OCI-M2 (cell line): Measurements from ENCODE around the gene TMEM178B.
"Not testable (repeated sequence)": the region's sequence is repeated elsewhere in the genome, so short reads cannot be mapped to it uniquely, and the experiment has no call there.

Experiments
- DNase-seq: peaks from one replicate; lab custom pipeline; 2025; ENCODE audit not compliant: unreplicated experiment; lab: John Stamatoyannopoulos, UW

TMEM178B gene

GRCh38 chr7:141074162-141074991 is 513 bp downstream of the TMEM178B start:
- DNase-seq: no peak

DNA sequence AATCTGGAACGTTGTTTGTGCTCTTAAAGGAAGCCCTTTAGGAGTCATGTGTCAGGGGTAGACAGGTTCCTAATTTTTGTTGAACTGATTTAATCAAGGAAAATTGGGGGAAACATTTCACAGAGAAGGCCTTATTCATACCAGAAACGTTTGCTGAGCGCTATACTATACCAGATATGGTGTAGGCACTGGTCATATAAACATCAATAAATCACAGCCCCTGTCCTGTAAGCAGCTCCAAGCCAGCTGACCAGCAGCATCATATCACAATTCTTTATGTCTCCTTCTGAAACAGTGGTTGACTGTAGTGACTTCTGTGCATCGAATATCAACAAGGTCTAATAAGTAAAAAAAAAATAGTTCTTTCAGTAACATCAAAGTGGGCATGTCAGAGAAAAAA is 1.1 kb downstream of the TMEM178B start:
- DNase-seq: no peak

- no peak for DNase-seq
Observed at GRCh38 chr7:141076377-141076776, 2.5 kb downstream of the TMEM178B start.

DNA sequence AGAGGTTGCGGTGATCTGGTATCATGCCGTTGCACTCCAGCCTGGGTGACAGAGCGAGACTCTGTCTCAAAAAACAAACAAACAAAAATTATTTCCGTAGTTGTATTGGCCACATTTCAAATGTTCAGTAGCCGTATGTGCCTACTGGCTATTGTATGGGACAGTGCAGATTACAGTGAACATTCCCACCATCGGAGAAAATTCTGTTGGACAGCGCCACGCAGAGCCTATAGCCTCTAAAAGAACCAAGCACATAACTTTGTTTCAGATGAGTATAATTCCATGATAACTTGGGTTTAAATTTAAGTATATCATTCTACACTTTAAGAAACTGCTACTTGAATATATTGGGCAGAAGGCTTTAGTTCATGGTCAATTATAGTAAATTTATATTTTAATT is 5.4 kb downstream of the TMEM178B start:
- DNase-seq: no peak

DNA sequence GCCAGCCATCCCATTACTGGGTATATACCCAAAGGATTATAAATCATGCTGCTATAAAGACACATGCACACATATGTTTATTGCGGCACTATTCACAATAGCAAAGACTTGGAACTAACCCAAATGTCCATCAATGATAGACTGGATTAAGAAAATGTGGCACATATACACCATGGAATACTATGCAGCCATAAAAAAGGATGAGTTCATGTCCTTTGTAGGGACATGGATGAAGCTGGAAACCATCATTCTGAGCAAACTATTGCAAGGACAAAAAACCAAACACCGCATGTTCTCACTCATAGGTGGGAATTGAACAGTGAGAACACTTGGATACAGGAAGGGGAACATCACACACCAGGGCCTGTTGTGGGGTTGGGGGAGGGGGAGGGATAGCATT is 15.6 kb downstream of the TMEM178B start:
- DNase-seq: not testable (repeated sequence)

DNA sequence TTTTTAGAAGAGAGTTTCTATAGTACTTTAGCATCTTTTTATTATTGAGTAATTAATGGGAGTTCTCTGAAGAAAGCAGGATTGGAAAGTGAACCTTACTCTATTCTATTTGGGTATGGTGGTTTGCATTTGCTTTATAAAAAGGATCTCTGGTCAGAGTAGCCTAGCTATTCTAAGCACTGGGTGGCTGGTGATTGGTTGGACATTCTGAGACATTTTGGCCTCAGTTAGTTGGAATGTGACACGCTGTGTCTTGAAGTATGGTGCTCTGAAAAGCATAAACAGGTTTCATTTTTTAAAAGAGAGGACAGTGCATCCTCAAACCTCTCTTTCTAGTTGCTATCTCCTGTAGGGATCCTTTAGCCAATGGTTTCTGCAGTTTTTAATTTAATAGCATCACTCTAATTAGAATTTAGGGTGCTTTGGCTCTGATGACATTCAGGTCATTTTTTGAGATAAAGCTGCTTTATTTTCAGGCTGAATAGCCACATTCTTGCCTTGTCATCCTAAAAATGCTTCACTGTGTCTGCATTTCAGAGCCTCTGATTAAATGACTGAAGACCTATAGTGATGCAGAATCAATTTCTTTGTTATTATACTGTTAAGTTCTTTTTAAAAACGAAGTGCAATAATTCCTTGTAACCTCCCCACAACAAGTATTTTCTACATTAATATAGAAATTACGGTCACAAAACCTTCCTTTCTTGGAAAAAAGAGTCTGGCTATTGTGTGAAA is 20.6 kb downstream of the TMEM178B start:
- no peak for DNase-seq

DNA sequence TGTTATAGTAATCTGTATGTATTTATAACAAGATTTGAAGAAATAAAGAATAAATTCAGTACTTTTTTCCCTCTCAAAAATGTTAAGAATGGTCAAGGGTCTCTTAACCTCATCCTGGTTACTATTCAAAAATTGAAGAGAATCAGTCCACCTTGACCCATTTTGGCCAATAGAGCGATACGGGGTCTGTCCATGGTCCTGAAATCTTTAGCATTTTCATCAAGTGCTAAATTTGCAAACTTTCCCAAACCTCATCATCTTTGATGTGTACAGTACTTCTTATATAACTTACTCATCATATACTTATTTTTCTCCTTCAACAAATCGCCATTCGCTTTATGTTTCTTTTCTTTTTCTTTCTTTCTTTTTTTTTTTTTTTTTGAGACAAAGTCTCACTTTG is 23.6 kb downstream of the TMEM178B start:
- no peak for DNase-seq

- no peak for DNase-seq
Observed at GRCh38 chr7:141102436-141102835, 28.6 kb downstream of the TMEM178B start.

DNA sequence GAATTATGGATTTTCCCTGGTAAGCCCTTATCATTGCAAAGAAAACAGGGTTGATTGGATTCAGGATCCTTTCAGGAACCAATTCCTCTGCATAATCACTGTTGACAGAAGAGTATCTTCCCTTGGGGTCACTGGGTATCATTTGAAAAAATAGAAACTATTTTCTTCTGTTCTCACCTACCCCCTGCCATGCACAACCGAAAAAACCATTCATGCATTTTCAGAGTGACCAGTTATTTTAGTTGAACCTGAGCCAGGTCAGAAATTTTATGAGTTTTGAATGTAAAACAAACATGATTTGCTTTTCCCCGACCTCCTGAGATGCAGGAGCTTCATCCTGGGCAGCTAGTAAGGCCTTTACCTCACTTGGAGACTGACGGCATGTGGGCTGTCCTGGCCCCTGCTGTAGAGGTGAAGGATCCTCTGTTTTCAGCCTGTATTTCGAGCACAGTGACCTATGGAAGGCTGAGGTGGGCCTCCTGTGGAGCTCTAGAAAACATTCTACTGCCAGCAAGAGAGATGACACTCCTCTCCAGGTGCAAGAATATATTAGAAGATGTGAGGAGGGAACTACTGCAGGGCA is 30.1 kb downstream of the TMEM178B start:
- no peak for DNase-seq

DNA sequence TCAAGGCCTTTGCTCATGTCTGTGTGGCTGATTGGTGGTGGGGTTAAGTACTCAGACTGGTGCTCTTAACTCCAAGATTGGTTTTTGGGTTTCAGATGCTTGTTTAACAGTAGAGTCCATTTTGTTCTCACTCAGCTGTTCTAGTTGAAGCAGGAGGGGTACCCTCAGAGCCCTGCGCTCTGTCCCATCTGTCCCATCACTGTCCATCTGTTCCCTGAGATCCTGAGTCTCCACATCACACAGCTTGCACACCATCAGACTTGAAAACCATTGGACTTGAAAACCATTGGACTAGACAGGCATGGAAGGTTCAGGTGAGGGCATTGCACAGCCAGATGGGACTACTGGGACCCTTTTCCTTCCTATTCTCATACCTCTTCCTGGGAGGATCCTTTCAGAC is 39.3 kb downstream of the TMEM178B start:
- no peak for DNase-seq

DNA sequence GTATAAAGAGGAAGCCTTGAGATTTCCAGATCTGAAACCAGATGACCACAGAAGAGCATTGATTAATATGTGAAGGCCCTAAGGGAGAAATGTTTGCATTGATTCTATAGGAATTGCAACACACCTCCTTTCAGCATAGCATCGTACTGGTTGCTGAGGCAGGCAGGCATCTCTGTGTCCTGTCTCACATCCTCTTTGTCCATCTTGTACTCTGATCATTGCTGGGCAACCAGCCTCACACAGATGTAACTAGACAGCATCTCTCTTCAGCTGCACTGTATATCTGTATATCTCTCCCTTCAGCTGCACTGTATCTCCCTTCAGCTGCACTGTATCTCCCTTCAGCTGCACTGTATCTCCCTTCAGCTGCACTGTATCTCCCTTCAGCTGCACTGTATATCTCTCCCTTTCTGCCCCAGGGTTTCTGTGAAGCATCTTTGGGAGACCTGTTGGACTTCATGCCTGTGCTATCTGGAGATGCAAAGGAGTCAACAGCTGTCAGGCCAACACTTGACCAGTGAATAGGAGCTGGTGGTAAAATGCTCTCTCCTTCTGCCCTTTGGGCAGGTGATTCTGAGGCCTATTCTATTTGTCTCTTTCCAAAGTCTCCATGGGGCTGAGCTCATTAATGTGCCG is 40.3 kb downstream of the TMEM178B start:
- no peak for DNase-seq

DNA sequence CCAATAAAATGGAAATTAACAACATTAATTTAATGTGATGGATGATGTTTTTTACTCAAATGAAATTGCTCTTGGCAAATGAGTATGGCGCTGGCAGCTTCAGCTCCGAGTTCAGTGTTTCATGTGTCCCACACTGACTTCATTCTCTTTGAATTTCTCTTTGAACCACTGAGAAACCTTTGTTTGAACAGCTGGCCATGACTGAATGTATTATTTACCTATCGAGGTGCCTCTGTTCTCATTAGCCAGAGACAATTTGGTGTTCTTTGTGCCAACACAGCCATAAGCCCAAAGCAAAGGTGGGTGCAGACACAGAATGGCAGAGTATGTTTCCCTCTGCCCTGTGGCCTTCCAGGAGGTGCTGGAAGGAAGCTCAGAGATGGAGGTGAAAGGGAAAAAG is 42.1 kb downstream of the TMEM178B start:
- no peak for DNase-seq

- DNase-seq: not testable (repeated sequence)
Observed at GRCh38 chr7:141116661-141117060, 42.8 kb downstream of the TMEM178B start.

GRCh38 chr7:141118767-141119166 is 44.9 kb downstream of the TMEM178B start:
- no peak for DNase-seq

DNA sequence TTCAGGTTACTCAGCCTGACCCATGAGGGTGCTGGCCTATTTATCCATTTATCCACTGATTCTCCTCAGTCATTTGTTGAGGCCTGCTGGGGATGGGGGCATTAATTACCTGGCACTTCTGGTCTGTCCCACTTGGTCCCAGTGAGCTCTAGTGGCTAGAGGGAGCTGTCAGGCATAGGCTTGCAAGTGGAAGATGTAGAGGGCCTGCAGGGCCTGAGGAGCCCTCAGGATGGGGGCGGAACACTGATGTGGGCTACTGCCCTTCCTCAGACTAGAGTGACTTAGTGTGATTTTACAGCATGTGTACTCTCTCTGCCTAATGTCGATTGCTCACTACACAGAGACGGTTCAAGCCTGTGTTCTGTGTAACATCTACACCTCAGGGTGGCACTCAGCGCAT is 45.3 kb downstream of the TMEM178B start:
- DNase-seq: no peak

- no peak for DNase-seq
Observed at GRCh38 chr7:141122736-141123135, 48.9 kb downstream of the TMEM178B start.

- no peak for DNase-seq
Observed at GRCh38 chr7:141123522-141123921, 49.7 kb downstream of the TMEM178B start.

DNA sequence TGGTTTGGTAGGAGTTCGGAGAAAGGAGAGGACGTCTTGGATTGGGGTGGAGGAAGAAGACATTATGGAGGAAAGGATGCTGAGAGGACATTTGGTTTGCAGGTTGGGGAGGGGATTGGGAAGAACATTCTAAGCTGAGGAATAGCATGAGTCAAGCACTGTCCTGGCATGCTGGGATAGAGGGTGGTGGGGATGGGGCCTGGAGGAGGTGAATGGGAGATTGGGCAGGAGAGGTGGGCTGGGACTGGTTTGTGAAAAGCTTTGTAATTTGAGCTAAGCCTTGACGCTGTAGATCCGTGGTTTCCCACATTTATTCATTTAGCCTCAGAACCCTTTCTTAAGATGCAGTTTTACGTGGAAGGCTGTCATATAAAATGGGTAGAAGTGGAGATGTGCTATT is 52.2 kb downstream of the TMEM178B start:
- no peak for DNase-seq

DNA sequence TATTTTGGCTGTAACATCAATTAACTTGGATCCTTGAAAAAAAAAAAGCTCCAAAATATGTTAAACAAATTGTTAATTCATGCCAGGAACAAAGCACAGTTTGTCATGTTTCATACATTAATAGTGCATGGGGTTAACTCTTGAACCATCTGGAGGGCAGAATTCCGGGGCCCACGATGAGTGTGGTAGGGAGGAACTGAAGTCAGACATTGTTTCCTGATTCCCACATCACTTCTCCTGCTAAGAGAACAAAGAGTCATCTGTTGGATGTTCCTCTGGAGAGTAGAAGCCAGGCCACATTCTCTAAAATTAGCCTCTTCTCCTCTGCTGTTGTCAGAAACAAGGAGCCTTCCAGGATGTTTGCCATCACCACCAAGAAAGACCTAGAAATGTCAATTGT is 54.6 kb downstream of the TMEM178B start:
- DNase-seq: no peak

DNA sequence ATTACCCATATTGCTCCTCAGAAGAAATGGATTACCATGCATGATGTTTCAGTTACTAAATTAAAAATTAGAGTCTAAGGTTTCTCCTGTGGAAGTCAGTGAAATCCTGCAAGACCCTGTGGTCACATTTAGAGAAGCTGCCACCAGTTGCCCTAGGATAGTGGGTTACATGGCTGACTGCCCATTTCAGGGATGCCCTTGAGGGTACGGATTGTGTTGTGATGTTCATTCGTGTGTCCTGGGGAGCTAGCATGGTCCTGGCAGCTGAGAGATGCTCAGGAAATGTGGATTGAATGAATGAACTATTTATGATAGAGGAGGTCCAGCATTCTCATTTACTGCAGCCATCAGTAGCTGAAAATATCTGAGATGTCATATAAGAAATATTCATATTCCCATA is 55.1 kb downstream of the TMEM178B start:
- DNase-seq: no peak

DNA sequence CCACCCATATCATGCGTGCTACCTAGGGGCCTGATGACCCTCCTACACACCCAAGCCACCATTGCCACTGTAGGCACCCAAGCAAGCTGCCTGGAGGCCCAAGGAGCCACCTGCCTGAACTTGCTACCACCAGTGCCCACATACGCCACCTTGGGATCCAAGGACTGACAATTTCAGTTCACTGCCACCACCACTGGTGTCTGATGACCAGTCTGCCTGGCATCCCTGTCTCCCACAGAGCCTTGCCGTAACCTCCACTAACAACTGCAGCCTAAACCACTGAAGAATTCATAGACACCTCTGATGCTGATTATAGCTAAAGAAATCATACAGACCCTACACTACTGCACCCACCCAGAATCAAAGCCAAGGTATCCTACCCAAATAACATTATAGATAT is 58.8 kb downstream of the TMEM178B start:
- DNase-seq: no peak

GRCh38 chr7:141133646-141134045 is 59.8 kb downstream of the TMEM178B start:
- DNase-seq: no peak
